HG03457 (cell line): Measurements from ENCODE around the gene IQSEC1.

ENCODE experiments used
- ATAC-seq: cut with Tn5 transposase; IDR thresholded peaks from one replicate; pipeline ENCODE4 v1.9.1; 2021; ENCODE audit warnings: moderate number of reproducible peaks; ENCODE audit not compliant: unreplicated experiment

IQSEC1 gene

GRCh38 chr3:13017361-13018042 is 55.7 kb downstream of the IQSEC1 start:
- ATAC-seq: no peak

- ATAC-seq: no peak
These were observed 56.4 kb downstream of the IQSEC1 start for GRCh38 chr3:13016721-13017255.

GRCh38 chr3:13016083-13016720 is 57.0 kb downstream of the IQSEC1 start:
- peak; percentile 28 for ATAC-seq

GRCh38 chr3:13015286-13016082 is 57.7 kb downstream of the IQSEC1 start:
- no peak for ATAC-seq

- ATAC-seq: no peak
These were observed 58.4 kb downstream of the IQSEC1 start for GRCh38 chr3:13014755-13015285.

GRCh38 chr3:13013994-13014754 is 59.1 kb downstream of the IQSEC1 start:
- no peak for ATAC-seq

- no peak for ATAC-seq
These were observed 59.7 kb downstream of the IQSEC1 start for GRCh38 chr3:13013566-13013965.

- ATAC-seq: no peak
These were observed 60.1 kb downstream of the IQSEC1 start for GRCh38 chr3:13013151-13013561.

- ATAC-seq: no peak
These were observed 61.0 kb downstream of the IQSEC1 start for GRCh38 chr3:13012221-13012691.

GRCh38 chr3:13011573-13012220 is 61.5 kb downstream of the IQSEC1 start:
- peak; percentile 31 for ATAC-seq

GRCh38 chr3:13010780-13011572 is 62.3 kb downstream of the IQSEC1 start:
- no peak for ATAC-seq

GRCh38 chr3:13009946-13010315 is 63.3 kb downstream of the IQSEC1 start:
- ATAC-seq: no peak

GRCh38 chr3:13009132-13009945 is 63.9 kb downstream of the IQSEC1 start:
- ATAC-seq: peak; percentile 26

- no peak for ATAC-seq
These were observed 64.9 kb downstream of the IQSEC1 start for GRCh38 chr3:13008155-13008995.

GRCh38 chr3:13007251-13007941 is 65.8 kb downstream of the IQSEC1 start:
- no peak for ATAC-seq

- no peak for ATAC-seq
These were observed 66.8 kb downstream of the IQSEC1 start for GRCh38 chr3:13006216-13006990.
